A673 (cell line): ENCODE results near the gene C2CD4A.

Experiments
- CTCF ChIP-seq: fragments of 300-800, 200-600 bp; sonication (generic); conservative IDR thresholded peaks from 2 replicates; pipeline ENCODE4 v1.5.1; 2017; ENCODE audit warnings: low read depth, mild to moderate bottlenecking, antibody characterized with exemption, low read length, moderate library complexity, mixed read lengths
- EZH2 ChIP-seq: fragments of 200-600 bp; sonication (generic); IDR thresholded peaks from 2 replicates; pipeline ENCODE4 v1.6.1; 2017; ENCODE audit warnings: borderline replicate concordance, low read depth, mild to moderate bottlenecking, mixed read lengths, antibody characterized with exemption, low read length; ENCODE audit not compliant: poor library complexity, severe bottlenecking

- TF ChIP-seq CTCF (no peak), EZH2 (no peak)
Measured at GRCh38 chr15:62108411-62108810, 41.6 kb downstream of the C2CD4A start.
